ENCODE data around the gene GPC5. TPM values are rescaled to one million over a fixed set of nuclear protein-coding genes. Genes with fewer than 3 reads are reported as not detected.

Gene GPC5
- total RNA-seq, 1 donor from 2014 or later: 0.57 TPM

GRCh38 chr13:91361755-91362271, 36.6 kb upstream of the GPC5 start:
- Mint-ChIP-seq H3K4me1 (ENCODE audit: low read depth) (peaks cover 41% of the 10 kb centered on the region), H3K9me3 (ENCODE audit: low read depth) (no peaks in the 10 kb centered on the region), H3K27me3 (no peaks in the 10 kb centered on the region), H3K36me3 (ENCODE audit: insufficient read depth) (peaks cover 4% of the 10 kb centered on the region), H3K4me3 (ENCODE audit: low read depth) (no peak overlapping the region), H3K27ac (peak overlapping the region; percentile 19)
- TF ChIP-seq CTCF (IDR thresholded peaks at IDR 0.05; ENCODE audit: unreplicated experiment): no peak
- DNase-seq (ENCODE audit: low spot score, unreplicated experiment): no peak

- no peak overlapping the region for H3K27ac Mint-ChIP-seq
- H3K9me3 Mint-ChIP-seq (ENCODE audit: low read depth): no peaks in the 10 kb centered on the region
- DNase-seq (ENCODE audit: low spot score, unreplicated experiment): no peak
These were observed 35.5 kb upstream of the GPC5 start for GRCh38 chr13:91362908-91363307.

GRCh38 chr13:91368101-91368500, 30.3 kb upstream of the GPC5 start:
- H3K4me3 Mint-ChIP-seq (ENCODE audit: low read depth): no peak overlapping the region
- no peaks in the 10 kb centered on the region for H3K36me3 Mint-ChIP-seq (ENCODE audit: insufficient read depth)
- no peaks in the 10 kb centered on the region for H3K4me1 Mint-ChIP-seq (ENCODE audit: low read depth)
- H3K27ac Mint-ChIP-seq: no peak overlapping the region
- no peak for TF ChIP-seq CTCF (IDR thresholded peaks at IDR 0.05; ENCODE audit: unreplicated experiment)
- H3K27me3 Mint-ChIP-seq: no peaks in the 10 kb centered on the region
- no peak for DNase-seq (ENCODE audit: low spot score, unreplicated experiment)
- no peaks in the 10 kb centered on the region for H3K9me3 Mint-ChIP-seq (ENCODE audit: low read depth)

More at GRCh38 chr13:91362908-91363307, 35.5 kb upstream of the GPC5 start:
- H3K4me3 Mint-ChIP-seq (ENCODE audit: low read depth): no peak overlapping the region
- TF ChIP-seq CTCF (IDR thresholded peaks at IDR 0.05; ENCODE audit: unreplicated experiment): no peak
- no peaks in the 10 kb centered on the region for H3K36me3 Mint-ChIP-seq (ENCODE audit: insufficient read depth)
- H3K27me3 Mint-ChIP-seq: no peaks in the 10 kb centered on the region
- peaks cover 30% of the 10 kb centered on the region for H3K4me1 Mint-ChIP-seq (ENCODE audit: low read depth)

- Mint-ChIP-seq H3K9me3 (ENCODE audit: low read depth) (no peaks in the 10 kb centered on the region), H3K4me3 (ENCODE audit: low read depth) (no peak overlapping the region)
These were observed 29.6 kb upstream of the GPC5 start for GRCh38 chr13:91368676-91369440.

GRCh38 chr13:91369441-91369831, 29.0 kb upstream of the GPC5 start:
- H3K4me1 Mint-ChIP-seq (ENCODE audit: low read depth): no peaks in the 10 kb centered on the region
- no peak overlapping the region for H3K4me3 Mint-ChIP-seq (ENCODE audit: low read depth)
- TF ChIP-seq CTCF (IDR thresholded peaks at IDR 0.05; ENCODE audit: unreplicated experiment): no peak
- no peaks in the 10 kb centered on the region for H3K9me3 Mint-ChIP-seq (ENCODE audit: low read depth)
- no peak overlapping the region for H3K27ac Mint-ChIP-seq
- DNase-seq (ENCODE audit: low spot score, unreplicated experiment): no peak
- H3K36me3 Mint-ChIP-seq (ENCODE audit: insufficient read depth): no peaks in the 10 kb centered on the region
- no peaks in the 10 kb centered on the region for H3K27me3 Mint-ChIP-seq

More at GRCh38 chr13:91368676-91369440, 29.6 kb upstream of the GPC5 start:
- no peaks in the 10 kb centered on the region for H3K36me3 Mint-ChIP-seq (ENCODE audit: insufficient read depth)
- TF ChIP-seq CTCF (IDR thresholded peaks at IDR 0.05; ENCODE audit: unreplicated experiment): no peak
- no peak overlapping the region for H3K27ac Mint-ChIP-seq
- no peak for DNase-seq (ENCODE audit: low spot score, unreplicated experiment)
- H3K27me3 Mint-ChIP-seq: no peaks in the 10 kb centered on the region
- no peaks in the 10 kb centered on the region for H3K4me1 Mint-ChIP-seq (ENCODE audit: low read depth)

Measured in progenitor cell of endocrine pancreas (in vitro differentiated cells).